ENCODE data around the gene ZNF836.

GRCh38 chr19:52114691-52115090 lies 56.7 kb downstream of the ZNF836 start:
- TF ChIP-seq, protein P1, sequence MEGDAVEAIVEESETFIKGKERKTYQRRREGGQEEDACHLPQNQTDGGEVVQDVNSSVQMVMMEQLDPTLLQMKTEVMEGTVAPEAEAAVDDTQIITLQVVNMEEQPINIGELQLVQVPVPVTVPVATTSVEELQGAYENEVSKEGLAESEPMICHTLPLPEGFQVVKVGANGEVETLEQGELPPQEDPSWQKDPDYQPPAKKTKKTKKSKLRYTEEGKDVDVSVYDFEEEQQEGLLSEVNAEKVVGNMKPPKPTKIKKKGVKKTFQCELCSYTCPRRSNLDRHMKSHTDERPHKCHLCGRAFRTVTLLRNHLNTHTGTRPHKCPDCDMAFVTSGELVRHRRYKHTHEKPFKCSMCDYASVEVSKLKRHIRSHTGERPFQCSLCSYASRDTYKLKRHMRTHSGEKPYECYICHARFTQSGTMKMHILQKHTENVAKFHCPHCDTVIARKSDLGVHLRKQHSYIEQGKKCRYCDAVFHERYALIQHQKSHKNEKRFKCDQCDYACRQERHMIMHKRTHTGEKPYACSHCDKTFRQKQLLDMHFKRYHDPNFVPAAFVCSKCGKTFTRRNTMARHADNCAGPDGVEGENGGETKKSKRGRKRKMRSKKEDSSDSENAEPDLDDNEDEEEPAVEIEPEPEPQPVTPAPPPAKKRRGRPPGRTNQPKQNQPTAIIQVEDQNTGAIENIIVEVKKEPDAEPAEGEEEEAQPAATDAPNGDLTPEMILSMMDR (IDR thresholded peaks at IDR 0.05; ENCODE audit: low read depth, low read length, poor library complexity, severe bottlenecking), result no peak
- no peak for TF ChIP-seq EZH2phosphoT487 (IDR thresholded peaks at IDR 0.05; ENCODE audit: borderline replicate concordance, low read length)

Measured in DOHH2 (cell line).